Activated CD4-positive, alpha-beta T cell treated with anti-CD3 and anti-CD28 coated beads, Interleukin-2, Interleukin-4, amounts not matched to agents 100 ng/mL and 50 ng/mL, durations not matched to agents 16 hours and 8 hours (primary cell): Measurements from ENCODE around the gene ERICH3.

Experiments
- DNase-seq: peaks from one replicate; pipeline ENCODE4 v3.0.0-alpha.2; 2020; ENCODE audit warnings: low spot score

Gene ERICH3

DNA sequence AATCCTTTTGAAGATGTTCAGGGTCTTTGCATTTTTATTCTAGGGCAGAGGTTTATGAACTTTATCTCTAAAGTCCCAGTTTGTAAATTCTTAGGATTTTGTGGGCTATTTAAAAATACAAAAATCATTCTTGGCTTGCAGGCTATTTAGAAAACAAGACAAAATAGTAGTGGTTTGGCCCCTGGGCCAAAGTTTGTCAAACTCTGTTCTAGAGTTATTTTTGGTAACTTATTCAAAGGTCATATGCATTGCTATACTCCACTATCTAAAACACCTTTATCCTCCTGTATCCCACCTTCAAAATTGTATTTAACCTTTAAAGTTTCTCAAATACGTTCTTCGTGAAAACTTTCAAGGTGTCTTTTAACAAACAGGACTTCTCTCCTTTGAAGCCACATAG, 85.7 kb downstream of the ERICH3 start:
- DNase-seq, result no peak

GRCh38 chr1:74586253-74586897, 87.2 kb downstream of the ERICH3 start:
- DNase-seq, result no peak

- DNase-seq, result no peak
Measured at GRCh38 chr1:74584185-74584584, 89.4 kb downstream of the ERICH3 start.

DNA sequence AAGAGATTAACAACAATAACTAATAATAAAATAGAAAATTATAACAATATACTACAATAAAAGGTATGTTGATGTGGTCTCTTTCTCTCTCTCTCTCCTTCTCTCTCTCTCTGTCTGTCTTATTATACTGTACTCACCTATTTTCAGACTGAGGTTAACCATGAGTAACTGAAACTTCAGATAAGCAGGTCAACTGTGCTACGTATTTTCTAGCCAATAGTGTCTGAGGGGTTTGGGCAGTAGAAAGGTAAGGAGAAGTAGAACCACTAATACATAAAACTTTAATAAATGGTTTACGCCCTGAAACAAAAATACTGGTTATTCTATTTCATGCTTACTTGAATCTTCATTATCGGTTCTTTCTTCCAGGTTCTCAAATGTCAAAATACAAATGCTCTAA, 90.2 kb downstream of the ERICH3 start:
- DNase-seq, result no peak

- DNase-seq, result peak; percentile 13
Measured at GRCh38 chr1:74579425-74579824, 94.2 kb downstream of the ERICH3 start.

GRCh38 chr1:74578101-74578500, 95.5 kb downstream of the ERICH3 start:
- no peak for DNase-seq

- DNase-seq, result no peak
Measured at GRCh38 chr1:74571891-74572290, 101.7 kb downstream of the ERICH3 start.

DNA sequence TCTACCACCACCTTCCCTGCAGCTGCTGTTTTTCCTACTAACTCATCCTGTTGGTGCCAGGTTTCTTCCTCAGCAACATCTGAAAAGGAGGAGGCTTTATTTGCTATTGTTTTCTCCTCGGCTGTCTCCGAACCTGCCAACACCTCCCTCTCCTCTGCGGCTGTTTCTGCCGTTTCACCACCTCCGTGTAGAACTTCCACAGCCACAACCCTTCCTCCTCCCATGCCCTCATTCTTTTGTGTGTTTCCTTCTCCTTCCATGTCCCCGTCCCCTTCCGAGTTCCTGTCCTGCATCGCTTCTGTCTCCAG, 102.1 kb downstream of the ERICH3 start:
- no peak for DNase-seq

- DNase-seq, result no peak
Measured at GRCh38 chr1:74570797-74571492, 102.6 kb downstream of the ERICH3 start.

GRCh38 chr1:74549932-74550331, 123.7 kb downstream of the ERICH3 start:
- no peak for DNase-seq

GRCh38 chr1:74548961-74549750, 124.4 kb downstream of the ERICH3 start:
- DNase-seq, result no peak

GRCh38 chr1:74545821-74546220, 127.8 kb downstream of the ERICH3 start:
- no peak for DNase-seq

GRCh38 chr1:74534241-74534640, 139.4 kb downstream of the ERICH3 start:
- no peak for DNase-seq

DNA sequence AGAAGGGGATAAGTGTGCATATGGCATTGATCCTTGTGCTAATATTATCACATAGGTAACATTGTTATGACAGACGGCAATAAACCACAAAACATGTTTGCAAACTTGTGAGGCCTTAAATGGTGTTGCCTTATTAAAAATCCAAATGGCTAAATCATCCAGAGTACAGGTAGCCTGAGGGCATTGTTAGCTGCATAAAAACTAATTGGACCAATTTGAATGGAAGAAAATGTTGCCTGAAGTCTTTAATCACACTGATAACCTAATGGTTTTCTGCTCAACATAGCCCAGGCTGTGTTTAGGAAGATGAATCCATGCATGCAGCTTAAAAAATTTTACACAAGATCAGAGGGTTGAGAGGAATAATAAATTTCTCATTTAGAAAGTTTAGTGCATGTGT, 141.8 kb downstream of the ERICH3 start:
- no peak for DNase-seq

DNA sequence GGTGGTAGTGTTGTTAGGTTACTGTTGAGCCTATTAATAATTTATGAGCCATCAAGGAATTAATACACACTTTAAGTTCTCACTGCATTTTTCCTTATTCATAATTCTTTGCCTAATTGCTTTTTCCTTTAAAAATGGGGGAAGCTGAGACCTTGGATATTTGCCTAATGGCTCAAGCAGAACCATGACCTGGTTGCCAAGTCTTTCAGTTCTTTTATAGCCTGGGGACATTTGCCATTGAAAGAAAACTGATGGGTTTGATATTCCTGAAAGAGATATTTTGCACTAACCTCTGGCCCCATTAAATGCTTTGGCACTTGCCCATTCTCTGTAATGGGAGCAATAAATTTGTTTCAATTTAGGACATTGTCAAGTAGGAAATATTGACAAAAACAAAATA, 142.7 kb downstream of the ERICH3 start:
- DNase-seq, result no peak

GRCh38 chr1:74528123-74528522, 145.5 kb downstream of the ERICH3 start:
- DNase-seq, result no peak

GRCh38 chr1:74526708-74527107, 146.9 kb downstream of the ERICH3 start:
- no peak for DNase-seq

DNA sequence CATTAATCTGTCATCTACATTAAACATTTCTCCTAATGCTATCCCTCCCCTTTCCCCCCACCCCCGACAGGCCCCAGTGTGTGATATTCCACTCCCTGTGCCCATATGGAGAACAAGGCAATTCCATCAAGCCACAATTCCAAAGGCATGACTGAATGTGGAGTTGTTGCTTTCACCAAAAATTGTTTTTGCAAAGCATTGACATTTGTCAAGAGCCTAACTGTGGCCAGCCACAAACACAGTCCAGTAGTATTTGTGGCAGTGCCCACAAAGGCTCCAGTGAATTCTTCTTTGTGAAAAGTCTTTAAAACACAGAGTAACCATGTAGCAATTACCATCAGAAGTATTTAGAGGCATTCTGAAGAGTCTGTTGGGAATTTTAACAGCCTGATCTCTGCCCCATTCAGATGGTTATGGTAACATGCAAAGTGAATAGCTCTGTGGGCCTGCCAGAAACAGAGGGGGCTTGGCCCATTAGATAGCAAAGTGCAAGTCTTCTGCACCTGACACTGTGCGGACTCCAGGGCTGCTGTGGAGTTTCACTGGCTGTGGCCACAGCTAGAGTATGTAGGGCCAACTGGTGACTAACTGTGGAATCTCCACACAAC, 149.6 kb downstream of the ERICH3 start:
- no peak for DNase-seq

DNA sequence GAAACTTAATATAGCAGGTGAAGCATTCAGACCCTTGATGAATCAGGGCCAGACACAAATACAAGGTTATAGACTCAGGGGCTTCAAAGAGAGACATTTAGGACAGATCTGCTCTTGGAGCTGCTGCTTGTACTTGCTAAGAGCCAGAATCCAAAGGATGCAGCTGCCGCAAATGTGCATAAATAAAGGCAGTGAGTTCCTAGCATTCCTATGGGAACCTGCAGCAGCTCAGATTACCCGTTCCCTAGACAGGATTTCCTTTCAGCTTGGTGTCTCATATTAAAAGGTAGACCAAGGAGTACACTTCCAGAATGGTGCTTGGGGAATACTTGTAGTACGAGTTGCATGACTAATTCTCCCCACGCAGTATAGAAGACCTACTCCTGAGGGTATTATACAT, 151.4 kb downstream of the ERICH3 start:
- DNase-seq, result no peak
